KMS-11 (cell line): ENCODE measurements around the gene UBE2D1.

ENCODE experiments used
- H2AFZ ChIP-seq: fragments of 200-600 bp; sonication (generic); 2 replicates; pipeline ENCODE4 v1.6.1; 2016; ENCODE audit warnings: antibody characterized with exemption, mixed run types, low read depth
- H3K27ac ChIP-seq: fragments of 200-600 bp; sonication (generic); 2 replicates; pipeline ENCODE4 v1.6.1; 2016; ENCODE audit warnings: mild to moderate bottlenecking, mixed run types
- H3K27me3 ChIP-seq: fragments of 200-600 bp; sonication (generic); 2 replicates; pipeline ENCODE4 v1.6.1; 2017; ENCODE audit warnings: mild to moderate bottlenecking, low read depth, mixed run types, moderate library complexity; ENCODE audit not compliant: insufficient read depth
- H3K36me3 ChIP-seq: fragments of 200-600 bp; sonication (generic); 2 replicates; pipeline ENCODE4 v1.6.1; 2017; ENCODE audit warnings: mild to moderate bottlenecking, mixed run types; ENCODE audit not compliant: insufficient read depth
- H3K4me1 ChIP-seq: fragments of 200-600 bp; sonication (generic); 2 replicates; pipeline ENCODE4 v1.6.1; 2016; ENCODE audit warnings: mild to moderate bottlenecking, low read depth, mixed run types; ENCODE audit not compliant: poor library complexity, severe bottlenecking
- H3K4me2 ChIP-seq: fragments of 200-600 bp; sonication (generic); 2 replicates; pipeline ENCODE4 v1.7.0; 2016; ENCODE audit warnings: mild to moderate bottlenecking, mixed run types
- H3K4me3 ChIP-seq: fragments of 200-600 bp; sonication (generic); IDR thresholded peaks from 2 replicates; pipeline ENCODE4 v1.6.1; 2017; ENCODE audit warnings: low read depth, low read length, mixed read lengths; ENCODE audit not compliant: insufficient read depth
- H3K79me2 ChIP-seq: fragments of 200-600 bp; sonication (generic); 2 replicates; pipeline ENCODE4 v1.6.1; 2016; ENCODE audit warnings: low read depth, mixed run types; ENCODE audit not compliant: insufficient read depth
- H3K9ac ChIP-seq: fragments of 200-600 bp; sonication (generic); 2 replicates; pipeline ENCODE4 v1.6.1; 2016; ENCODE audit warnings: mild to moderate bottlenecking, mixed run types
- H4K20me1 ChIP-seq: fragments of 200-600 bp; sonication (generic); 2 replicates; pipeline ENCODE4 v1.6.1; 2016; ENCODE audit warnings: mild to moderate bottlenecking, mixed run types; ENCODE audit not compliant: insufficient read depth
- TF ChIP-seq, protein P1 (sequence below): fragments of 200-600 bp; sonication (generic); conservative IDR thresholded peaks from 2 replicates; pipeline ENCODE4 v1.6.1; 2017; ENCODE audit warnings: low read depth, mild to moderate bottlenecking, antibody characterized with exemption, low read length, moderate library complexity, mixed read lengths

Gene UBE2D1

DNA sequence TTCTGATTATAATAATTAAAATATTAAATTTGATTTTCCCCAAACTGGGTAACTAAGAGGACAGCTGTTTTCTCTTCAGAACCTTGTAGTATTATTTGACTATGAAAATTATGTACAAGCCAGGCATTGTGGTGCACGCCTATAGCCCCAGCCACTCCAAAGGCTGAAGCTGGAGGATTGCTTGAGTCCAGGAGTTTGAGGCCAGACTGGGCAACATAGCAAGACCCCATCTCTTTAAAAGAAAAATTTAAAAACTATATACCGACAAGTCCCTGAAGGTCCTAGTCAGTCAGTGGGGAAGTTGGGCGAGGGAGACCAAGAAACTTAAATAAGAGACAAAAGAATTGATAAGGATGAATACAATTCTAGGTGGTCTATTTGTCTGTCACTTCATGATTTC lies 27.1 kb upstream of the UBE2D1 start:
- TF ChIP-seq, protein P1, sequence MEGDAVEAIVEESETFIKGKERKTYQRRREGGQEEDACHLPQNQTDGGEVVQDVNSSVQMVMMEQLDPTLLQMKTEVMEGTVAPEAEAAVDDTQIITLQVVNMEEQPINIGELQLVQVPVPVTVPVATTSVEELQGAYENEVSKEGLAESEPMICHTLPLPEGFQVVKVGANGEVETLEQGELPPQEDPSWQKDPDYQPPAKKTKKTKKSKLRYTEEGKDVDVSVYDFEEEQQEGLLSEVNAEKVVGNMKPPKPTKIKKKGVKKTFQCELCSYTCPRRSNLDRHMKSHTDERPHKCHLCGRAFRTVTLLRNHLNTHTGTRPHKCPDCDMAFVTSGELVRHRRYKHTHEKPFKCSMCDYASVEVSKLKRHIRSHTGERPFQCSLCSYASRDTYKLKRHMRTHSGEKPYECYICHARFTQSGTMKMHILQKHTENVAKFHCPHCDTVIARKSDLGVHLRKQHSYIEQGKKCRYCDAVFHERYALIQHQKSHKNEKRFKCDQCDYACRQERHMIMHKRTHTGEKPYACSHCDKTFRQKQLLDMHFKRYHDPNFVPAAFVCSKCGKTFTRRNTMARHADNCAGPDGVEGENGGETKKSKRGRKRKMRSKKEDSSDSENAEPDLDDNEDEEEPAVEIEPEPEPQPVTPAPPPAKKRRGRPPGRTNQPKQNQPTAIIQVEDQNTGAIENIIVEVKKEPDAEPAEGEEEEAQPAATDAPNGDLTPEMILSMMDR: no peak
- no peak overlapping the region for H3K4me2 ChIP-seq
- no peak overlapping the region for H3K27ac ChIP-seq
- H4K20me1 ChIP-seq: no peaks in the 10 kb centered on the region
- no peaks in the 10 kb centered on the region for H3K27me3 ChIP-seq
- H3K79me2 ChIP-seq: no peaks in the 10 kb centered on the region
- no peak overlapping the region for H3K4me3 ChIP-seq
- H3K9ac ChIP-seq: no peak overlapping the region
- H2AFZ ChIP-seq: no peak overlapping the region
- no peaks in the 10 kb centered on the region for H3K4me1 ChIP-seq
- no peaks in the 10 kb centered on the region for H3K36me3 ChIP-seq

DNA sequence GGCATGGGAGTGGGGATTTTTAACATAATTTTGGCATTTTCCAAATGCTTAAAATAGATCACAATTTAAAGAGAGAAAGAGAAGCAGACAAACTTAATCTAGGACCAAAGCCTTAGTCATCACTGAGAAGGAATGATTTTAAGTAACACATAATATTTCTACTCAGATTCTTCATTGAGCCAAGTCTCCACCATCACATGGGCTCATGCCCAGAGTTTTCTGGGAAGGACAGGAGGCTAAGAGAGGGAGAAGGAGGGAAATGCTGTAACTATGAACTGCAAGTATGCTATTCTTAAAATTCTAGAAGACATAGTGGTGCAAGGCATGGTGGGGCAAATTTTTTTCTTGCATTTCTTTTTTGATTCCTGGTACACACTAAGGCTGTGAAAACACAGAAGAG lies 23.8 kb upstream of the UBE2D1 start:
- Histone ChIP-seq H2AFZ (no peak overlapping the region), H3K27ac (no peak overlapping the region), H3K9ac (no peak overlapping the region), H3K36me3 (no peaks in the 10 kb centered on the region), H3K4me1 (no peaks in the 10 kb centered on the region), H4K20me1 (no peaks in the 10 kb centered on the region), H3K79me2 (no peaks in the 10 kb centered on the region), H3K4me3 (no peak overlapping the region), H3K27me3 (no peaks in the 10 kb centered on the region), H3K4me2 (no peak overlapping the region)
- TF ChIP-seq, protein P1: no peak

GRCh38 chr10:58316874-58317273 lies 17.9 kb upstream of the UBE2D1 start:
- no peaks in the 10 kb centered on the region for H3K4me1 ChIP-seq
- no peaks in the 10 kb centered on the region for H3K36me3 ChIP-seq
- H3K79me2 ChIP-seq: no peaks in the 10 kb centered on the region
- H3K4me2 ChIP-seq: no peak overlapping the region
- TF ChIP-seq, protein P1: no peak
- no peaks in the 10 kb centered on the region for H3K27me3 ChIP-seq
- no peak overlapping the region for H3K27ac ChIP-seq
- no peak overlapping the region for H3K4me3 ChIP-seq
- no peak overlapping the region for H3K9ac ChIP-seq
- H2AFZ ChIP-seq: no peak overlapping the region
- H4K20me1 ChIP-seq: no peaks in the 10 kb centered on the region

DNA sequence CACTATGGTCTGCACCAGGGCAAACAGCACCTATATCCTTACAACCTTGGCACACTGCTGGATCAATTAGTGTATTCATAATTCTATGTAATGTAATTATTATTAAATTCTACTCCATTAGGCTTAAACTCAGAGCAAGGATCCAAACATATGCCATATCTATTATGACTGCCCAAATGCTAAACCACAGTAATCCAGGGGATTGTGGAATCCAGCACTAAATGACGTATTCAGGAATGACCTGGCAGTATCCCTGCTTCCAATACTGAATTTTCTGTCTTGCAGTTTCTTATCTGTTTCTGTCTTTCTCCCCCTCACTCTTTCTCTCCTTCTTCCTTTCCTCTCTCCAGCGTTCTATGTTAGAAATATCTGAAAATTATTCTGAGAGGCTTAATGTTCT lies 16.5 kb upstream of the UBE2D1 start:
- H3K4me3 ChIP-seq: no peak overlapping the region
- H3K79me2 ChIP-seq: no peaks in the 10 kb centered on the region
- H3K4me2 ChIP-seq: no peak overlapping the region
- no peak overlapping the region for H3K27ac ChIP-seq
- peaks cover 11% of the 10 kb centered on the region for H3K4me1 ChIP-seq
- no peak overlapping the region for H2AFZ ChIP-seq
- no peaks in the 10 kb centered on the region for H3K36me3 ChIP-seq
- no peaks in the 10 kb centered on the region for H4K20me1 ChIP-seq
- H3K9ac ChIP-seq: no peak overlapping the region
- TF ChIP-seq, protein P1: no peak
- H3K27me3 ChIP-seq: no peaks in the 10 kb centered on the region

DNA sequence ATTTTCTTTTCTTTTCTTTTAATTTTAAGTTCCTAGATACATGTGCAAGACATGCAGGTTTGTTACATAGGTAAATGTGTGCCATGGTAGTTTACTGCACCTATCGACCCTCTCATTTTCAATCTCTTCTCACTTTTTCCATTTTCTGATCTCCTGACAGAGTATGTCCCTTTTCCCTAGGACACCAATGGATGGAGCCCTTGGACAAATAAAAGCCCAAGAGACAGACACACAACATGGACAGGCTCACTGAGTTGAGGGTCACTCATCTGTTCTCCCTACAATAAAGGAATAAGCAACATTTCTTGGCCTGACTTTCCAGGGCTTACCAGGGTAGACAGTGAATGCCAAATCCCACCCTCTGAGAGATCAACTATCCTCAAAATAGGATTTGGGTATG lies 15.2 kb upstream of the UBE2D1 start:
- H3K27ac ChIP-seq: no peak overlapping the region
- no peak overlapping the region for H2AFZ ChIP-seq
- no peak overlapping the region for H3K4me3 ChIP-seq
- H3K4me1 ChIP-seq: peaks cover 11% of the 10 kb centered on the region
- TF ChIP-seq, protein P1: no peak
- no peak overlapping the region for H3K9ac ChIP-seq
- no peaks in the 10 kb centered on the region for H3K79me2 ChIP-seq
- no peaks in the 10 kb centered on the region for H3K27me3 ChIP-seq
- H3K4me2 ChIP-seq: no peak overlapping the region
- no peaks in the 10 kb centered on the region for H3K36me3 ChIP-seq
- H4K20me1 ChIP-seq: no peaks in the 10 kb centered on the region
